BE2C (cell line): ENCODE measurements around the gene DEFB129. TPM values are rescaled to one million over a fixed set of nuclear protein-coding genes. Genes with fewer than 3 reads are reported as not detected.
"Not testable (repeated sequence)": the region's sequence is repeated elsewhere in the genome, so short reads cannot be mapped to it uniquely, and the experiment has no call there.

Source experiments
- DNase-seq: peaks from one replicate; pipeline ENCODE4 v3.0.0-alpha.2; 2020
- H3K27me3 ChIP-seq: fragments of 250-450 bp; sonication (Bioruptor Pico); 2 replicates; pipeline ENCODE4 v1.5.1; 2020; ENCODE audit warnings: mild to moderate bottlenecking
- H3K36me3 ChIP-seq: fragments of 250-450 bp; sonication (Bioruptor Pico); 2 replicates; pipeline ENCODE4 v1.5.1; 2020; ENCODE audit warnings: mild to moderate bottlenecking
- H3K4me1 ChIP-seq: fragments of 250-450 bp; sonication (Bioruptor Pico); 2 replicates; pipeline ENCODE4 v1.5.1; 2020
- H3K4me3 ChIP-seq: 2 replicates; pipeline ENCODE4 v1.5.1; 2011; ENCODE audit warnings: low read depth, low read length
- H3K9me3 ChIP-seq: fragments of 250-450 bp; sonication (Bioruptor Pico); 2 replicates; pipeline ENCODE4 v1.5.1; 2020
- polyA plus RNA-seq: library from polyadenylated mRNA; unstranded; fragments of >200 nt; gene quantifications from one replicate; pipeline ENCODE4 v1.2.1, GENCODE V29; 2012; ENCODE audit warnings: low read depth, missing spikeins; ENCODE audit not compliant: insufficient read length, insufficient read depth
- TF ChIP-seq, protein P1 (sequence below): IDR thresholded peaks from 2 replicates; pipeline ENCODE4 v1.5.1; 2012; ENCODE audit warnings: mild to moderate bottlenecking, low read depth, low read length

The DEFB129 gene
- polyA plus RNA-seq: not detected

- Histone ChIP-seq H3K27me3 (no peaks in the 10 kb centered on the region), H3K4me3 (no peak within 1 kb of the TSS)
- TF ChIP-seq, protein P1, sequence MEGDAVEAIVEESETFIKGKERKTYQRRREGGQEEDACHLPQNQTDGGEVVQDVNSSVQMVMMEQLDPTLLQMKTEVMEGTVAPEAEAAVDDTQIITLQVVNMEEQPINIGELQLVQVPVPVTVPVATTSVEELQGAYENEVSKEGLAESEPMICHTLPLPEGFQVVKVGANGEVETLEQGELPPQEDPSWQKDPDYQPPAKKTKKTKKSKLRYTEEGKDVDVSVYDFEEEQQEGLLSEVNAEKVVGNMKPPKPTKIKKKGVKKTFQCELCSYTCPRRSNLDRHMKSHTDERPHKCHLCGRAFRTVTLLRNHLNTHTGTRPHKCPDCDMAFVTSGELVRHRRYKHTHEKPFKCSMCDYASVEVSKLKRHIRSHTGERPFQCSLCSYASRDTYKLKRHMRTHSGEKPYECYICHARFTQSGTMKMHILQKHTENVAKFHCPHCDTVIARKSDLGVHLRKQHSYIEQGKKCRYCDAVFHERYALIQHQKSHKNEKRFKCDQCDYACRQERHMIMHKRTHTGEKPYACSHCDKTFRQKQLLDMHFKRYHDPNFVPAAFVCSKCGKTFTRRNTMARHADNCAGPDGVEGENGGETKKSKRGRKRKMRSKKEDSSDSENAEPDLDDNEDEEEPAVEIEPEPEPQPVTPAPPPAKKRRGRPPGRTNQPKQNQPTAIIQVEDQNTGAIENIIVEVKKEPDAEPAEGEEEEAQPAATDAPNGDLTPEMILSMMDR: no peak
Measured at GRCh38 chr20:226958-227357, at the start of gene DEFB129. TSS of gene DEFB129 (plus strand) at chr20:227258. CDS start at chr20:227289, 31 bp downstream.

GRCh38 chr20:184288-184687, 42.8 kb upstream of the DEFB129 start:
- no peak for DNase-seq
- TF ChIP-seq, protein P1: no peak
- Histone ChIP-seq H3K36me3 (no peaks in the 10 kb centered on the region), H3K4me1 (no peaks in the 10 kb centered on the region), H3K27me3 (no peaks in the 10 kb centered on the region), H3K4me3 (no peak overlapping the region), H3K9me3 (no peaks in the 10 kb centered on the region)

More at GRCh38 chr20:226958-227357, at the start of gene DEFB129:
- no peaks in the 10 kb centered on the region for H3K9me3 ChIP-seq
- no peaks in the 10 kb centered on the region for H3K36me3 ChIP-seq
- no peak for DNase-seq
- no peaks in the 10 kb centered on the region for H3K4me1 ChIP-seq

GRCh38 chr20:187733-188132, 39.3 kb upstream of the DEFB129 start:
- H3K4me3 ChIP-seq: no peak overlapping the region
- TF ChIP-seq, protein P1: no peak
- no peaks in the 10 kb centered on the region for H3K9me3 ChIP-seq
- DNase-seq: no peak
- H3K4me1 ChIP-seq: no peaks in the 10 kb centered on the region
- no peaks in the 10 kb centered on the region for H3K27me3 ChIP-seq
- H3K36me3 ChIP-seq: no peaks in the 10 kb centered on the region

- Histone ChIP-seq H3K4me3 (no peak within 1 kb of the TSS), H3K27me3 (no peaks in the 10 kb centered on the region), H3K36me3 (no peaks in the 10 kb centered on the region), H3K9me3 (no peaks in the 10 kb centered on the region), H3K4me1 (no peaks in the 10 kb centered on the region)
- TF ChIP-seq, protein P1: no peak
- DNase-seq: no peak
Measured at GRCh38 chr20:189611-190010, 37.4 kb upstream of the DEFB129 start, which contains the start of gene DEFB128. TSS of gene DEFB128 (minus strand) at chr20:189711. CDS start at chr20:189623, 88 bp downstream.

- H3K4me3 ChIP-seq: no peak overlapping the region
- no peaks in the 10 kb centered on the region for H3K27me3 ChIP-seq
- H3K4me1 ChIP-seq: no peaks in the 10 kb centered on the region
- TF ChIP-seq, protein P1: no peak
- H3K36me3 ChIP-seq: no peaks in the 10 kb centered on the region
- H3K9me3 ChIP-seq: no peaks in the 10 kb centered on the region
- no peak for DNase-seq
Measured at GRCh38 chr20:198225-198624, 28.8 kb upstream of the DEFB129 start.

GRCh38 chr20:199996-200395, 27.1 kb upstream of the DEFB129 start:
- H3K4me3 ChIP-seq: no peak overlapping the region
- H3K4me1 ChIP-seq: no peaks in the 10 kb centered on the region
- H3K27me3 ChIP-seq: no peaks in the 10 kb centered on the region

DNA sequence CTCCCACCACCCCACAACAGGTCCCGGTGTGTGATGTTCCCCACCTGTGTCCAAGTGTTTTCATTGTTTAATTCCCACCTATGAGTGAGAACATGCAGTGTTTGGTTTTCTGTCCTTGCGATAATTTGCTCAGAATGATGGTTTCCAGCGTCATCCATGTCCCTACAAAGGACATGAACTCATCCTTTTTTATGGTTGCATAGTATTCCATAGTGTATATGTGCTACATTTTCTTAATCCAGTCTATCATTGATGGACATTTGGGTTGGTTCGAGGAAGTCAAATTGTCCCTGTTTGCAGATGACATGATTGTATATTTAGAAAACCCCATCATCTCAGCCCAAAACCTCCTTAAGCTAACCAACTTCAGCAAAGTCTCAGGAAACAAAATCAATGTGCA, 23.4 kb upstream of the DEFB129 start:
- H3K4me3 ChIP-seq, H3K27me3 ChIP-seq, H3K4me1 ChIP-seq, DNase-seq, H3K9me3 ChIP-seq, H3K36me3 ChIP-seq: not testable (repeated sequence)

More at GRCh38 chr20:199996-200395, 27.1 kb upstream of the DEFB129 start:
- Histone ChIP-seq H3K9me3 (no peaks in the 10 kb centered on the region), H3K36me3 (no peaks in the 10 kb centered on the region)
- no peak for DNase-seq
- TF ChIP-seq, protein P1: no peak
